ENCODE data around the gene TMEM219.
"Not testable (repeated sequence)": the region's sequence is repeated elsewhere in the genome, so short reads cannot be mapped to it uniquely, and the experiment has no call there.

Gene TMEM219

GRCh38 chr16:29959293-29959692, 2.6 kb upstream of the TMEM219 start:
- no peaks in the 10 kb centered on the region for H3K36me3 ChIP-seq (ENCODE audit: insufficient read depth, low read length)
- peaks cover 17% of the 10 kb centered on the region for H3K4me1 ChIP-seq (ENCODE audit: insufficient read depth, low read length)
- no peaks in the 10 kb centered on the region for H3K9me3 ChIP-seq (ENCODE audit: low read length)
- H3K4me3 ChIP-seq (ENCODE audit: low read depth in 1 of 2, low read length in 2 of 2), result no peak overlapping the region
- no peak overlapping the region for H3K27ac ChIP-seq (ENCODE audit: low read depth, low read length)
- H3K9ac ChIP-seq (ENCODE audit: low read length), result no peak overlapping the region
- H3K27me3 ChIP-seq (ENCODE audit: control insufficient read depth in 1 of 2, insufficient read depth in 2 of 2, low read length in 2 of 2), result no peaks in the 10 kb centered on the region

DNA sequence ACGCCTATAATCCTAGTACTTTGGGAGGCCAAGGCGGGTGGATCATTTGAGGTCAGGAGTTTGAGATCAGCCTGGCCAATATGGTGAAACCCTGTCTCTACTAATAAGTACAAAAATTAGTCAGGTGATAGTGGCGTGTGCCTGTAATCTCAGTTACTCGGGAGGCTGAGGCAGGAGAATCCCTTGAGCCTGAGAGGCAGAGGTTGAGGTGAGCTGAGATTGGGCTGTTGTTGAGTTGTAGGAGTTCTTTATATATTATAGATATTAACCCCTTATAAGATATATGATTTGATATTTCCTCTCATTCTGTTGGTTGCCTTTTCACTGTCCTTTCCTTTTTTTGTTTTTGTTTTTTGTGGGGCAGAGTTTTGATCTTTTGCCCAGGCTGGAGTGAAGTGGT, 2.1 kb upstream of the TMEM219 start:
- not testable (repeated sequence) for H3K27ac ChIP-seq (ENCODE audit: low read depth, low read length); H3K36me3 ChIP-seq (ENCODE audit: insufficient read depth, low read length); H3K4me3 ChIP-seq (ENCODE audit: low read depth in 1 of 2, low read length in 2 of 2); H3K27me3 ChIP-seq (ENCODE audit: control insufficient read depth in 1 of 2, insufficient read depth in 2 of 2, low read length in 2 of 2); H3K9ac ChIP-seq (ENCODE audit: low read length); H3K9me3 ChIP-seq (ENCODE audit: low read length)
- peaks cover 17% of the 10 kb centered on the region for H3K4me1 ChIP-seq (ENCODE audit: insufficient read depth, low read length)

GRCh38 chr16:29961127-29961478, 776 bp upstream of the TMEM219 start:
- peaks cover 17% of the 10 kb centered on the region for H3K4me1 ChIP-seq (ENCODE audit: insufficient read depth, low read length)
- H3K9me3 ChIP-seq (ENCODE audit: low read length), result no peaks in the 10 kb centered on the region
- peak overlapping the region; percentile 66 for H3K9ac ChIP-seq (ENCODE audit: low read length)
- H3K27ac ChIP-seq (ENCODE audit: low read depth, low read length), result peak overlapping the region; percentile 86
- no peaks in the 10 kb centered on the region for H3K36me3 ChIP-seq (ENCODE audit: insufficient read depth, low read length)
- peak overlapping the region; percentile 71 to 72 for H3K4me3 ChIP-seq (ENCODE audit: low read depth in 1 of 2, low read length in 2 of 2)
- no peaks in the 10 kb centered on the region for H3K27me3 ChIP-seq (ENCODE audit: control insufficient read depth in 1 of 2, insufficient read depth in 2 of 2, low read length in 2 of 2)

GRCh38 chr16:29962344-29962994, 590 bp downstream of the TMEM219 start:
- peak overlapping the region; percentile 76 for H3K9ac ChIP-seq (ENCODE audit: low read length)
- H3K4me1 ChIP-seq (ENCODE audit: insufficient read depth, low read length), result peaks cover 17% of the 10 kb centered on the region
- no peaks in the 10 kb centered on the region for H3K9me3 ChIP-seq (ENCODE audit: low read length)
- H3K27me3 ChIP-seq (ENCODE audit: control insufficient read depth in 1 of 2, insufficient read depth in 2 of 2, low read length in 2 of 2), result no peaks in the 10 kb centered on the region
- no peaks in the 10 kb centered on the region for H3K36me3 ChIP-seq (ENCODE audit: insufficient read depth, low read length)
- H3K27ac ChIP-seq (ENCODE audit: low read depth, low read length), result peak overlapping the region; percentile 86
- H3K4me3 ChIP-seq (ENCODE audit: low read depth in 1 of 2, low read length in 2 of 2), result peak overlapping the region; percentile 71 to 72

GRCh38 chr16:29963021-29963743, 1.3 kb downstream of the TMEM219 start:
- no peaks in the 10 kb centered on the region for H3K9me3 ChIP-seq (ENCODE audit: low read length)
- peak overlapping the region; percentile 71 to 72 for H3K4me3 ChIP-seq (ENCODE audit: low read depth in 1 of 2, low read length in 2 of 2)
- peaks cover 4% of the 10 kb centered on the region for H3K36me3 ChIP-seq (ENCODE audit: insufficient read depth, low read length)
- peak overlapping the region; percentile 76 for H3K9ac ChIP-seq (ENCODE audit: low read length)
- no peaks in the 10 kb centered on the region for H3K27me3 ChIP-seq (ENCODE audit: control insufficient read depth in 1 of 2, insufficient read depth in 2 of 2, low read length in 2 of 2)
- H3K4me1 ChIP-seq (ENCODE audit: insufficient read depth, low read length), result peaks cover 17% of the 10 kb centered on the region
- peak overlapping the region; percentile 86 for H3K27ac ChIP-seq (ENCODE audit: low read depth, low read length)

- H3K9ac ChIP-seq (ENCODE audit: low read length), result no peak overlapping the region
- H3K27me3 ChIP-seq (ENCODE audit: control insufficient read depth in 1 of 2, insufficient read depth in 2 of 2, low read length in 2 of 2), result no peaks in the 10 kb centered on the region
- H3K9me3 ChIP-seq (ENCODE audit: low read length), result no peaks in the 10 kb centered on the region
- peaks cover 23% of the 10 kb centered on the region for H3K36me3 ChIP-seq (ENCODE audit: insufficient read depth, low read length)
- peaks cover 2% of the 10 kb centered on the region for H3K4me1 ChIP-seq (ENCODE audit: insufficient read depth, low read length)
- no peak overlapping the region for H3K4me3 ChIP-seq (ENCODE audit: low read depth in 1 of 2, low read length in 2 of 2)
- H3K27ac ChIP-seq (ENCODE audit: low read depth, low read length), result no peak overlapping the region
Measured at GRCh38 chr16:29968205-29968604, 6.3 kb downstream of the TMEM219 start.

DNA sequence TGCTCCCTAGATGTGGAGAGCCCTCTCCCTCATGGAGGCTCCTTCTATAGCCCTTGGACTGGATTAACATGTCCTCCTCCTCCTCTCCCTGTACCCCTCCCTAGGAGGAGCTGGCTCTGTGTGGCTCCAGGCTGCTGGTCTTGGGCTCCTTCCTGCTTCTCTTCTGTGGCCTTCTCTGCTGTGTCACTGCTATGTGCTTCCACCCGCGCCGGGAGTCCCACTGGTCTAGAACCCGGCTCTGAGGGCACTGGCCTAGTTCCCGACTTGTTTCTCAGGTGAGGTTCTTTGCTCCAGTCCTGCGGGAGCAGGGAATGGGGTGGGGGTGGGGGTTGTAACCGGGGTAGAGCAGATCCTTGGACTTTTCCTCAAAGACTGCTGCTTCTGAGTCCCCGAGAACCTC, 9.4 kb downstream of the TMEM219 start:
- Histone ChIP-seq H3K4me1 (ENCODE audit: insufficient read depth, low read length) (peaks cover 18% of the 10 kb centered on the region), H3K27me3 (ENCODE audit: control insufficient read depth in 1 of 2, insufficient read depth in 2 of 2, low read length in 2 of 2) (no peaks in the 10 kb centered on the region), H3K9ac (ENCODE audit: low read length) (no peak overlapping the region), H3K9me3 (ENCODE audit: low read length) (no peaks in the 10 kb centered on the region), H3K4me3 (ENCODE audit: low read depth in 1 of 2, low read length in 2 of 2) (no peak overlapping the region), H3K27ac (ENCODE audit: low read depth, low read length) (no peak overlapping the region), H3K36me3 (ENCODE audit: insufficient read depth, low read length) (peaks cover 23% of the 10 kb centered on the region)

- no peak overlapping the region for H3K27ac ChIP-seq (ENCODE audit: low read depth, low read length)
- no peak overlapping the region for H3K4me3 ChIP-seq (ENCODE audit: low read depth in 1 of 2, low read length in 2 of 2)
- peaks cover 27% of the 10 kb centered on the region for H3K4me1 ChIP-seq (ENCODE audit: insufficient read depth, low read length)
- H3K36me3 ChIP-seq (ENCODE audit: insufficient read depth, low read length), result peaks cover 24% of the 10 kb centered on the region
- H3K9ac ChIP-seq (ENCODE audit: low read length), result no peak overlapping the region
- no peaks in the 10 kb centered on the region for H3K9me3 ChIP-seq (ENCODE audit: low read length)
- no peaks in the 10 kb centered on the region for H3K27me3 ChIP-seq (ENCODE audit: control insufficient read depth in 1 of 2, insufficient read depth in 2 of 2, low read length in 2 of 2)
Measured at GRCh38 chr16:29972500-29972899, 10.6 kb downstream of the TMEM219 start.

DNA sequence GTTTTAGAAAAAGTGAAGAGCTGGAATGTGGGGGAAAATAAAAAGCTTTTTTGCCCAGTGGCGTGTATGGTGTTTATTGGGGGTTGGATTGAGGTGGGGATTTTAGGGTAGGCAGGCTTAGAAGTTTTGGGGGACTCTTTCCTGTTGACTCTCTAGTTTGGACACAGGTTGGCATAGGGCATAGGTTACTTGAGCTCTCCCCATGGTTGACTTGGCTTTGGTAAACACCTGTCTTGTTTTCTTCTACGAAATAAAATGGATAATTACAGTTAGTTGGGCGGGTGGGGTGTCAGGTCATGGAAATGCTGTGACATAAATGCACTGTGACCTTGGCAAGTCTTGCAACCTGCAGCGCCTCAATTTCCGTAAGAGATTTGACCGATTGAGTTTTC, 11.1 kb downstream of the TMEM219 start:
- Histone ChIP-seq H3K27me3 (ENCODE audit: control insufficient read depth in 1 of 2, insufficient read depth in 2 of 2, low read length in 2 of 2) (no peaks in the 10 kb centered on the region), H3K4me3 (ENCODE audit: low read depth in 1 of 2, low read length in 2 of 2) (no peak overlapping the region), H3K36me3 (ENCODE audit: insufficient read depth, low read length) (peaks cover 27% of the 10 kb centered on the region), H3K4me1 (ENCODE audit: insufficient read depth, low read length) (peaks cover 27% of the 10 kb centered on the region), H3K9ac (ENCODE audit: low read length) (no peak overlapping the region), H3K9me3 (ENCODE audit: low read length) (no peaks in the 10 kb centered on the region), H3K27ac (ENCODE audit: low read depth, low read length) (no peak overlapping the region)

- H3K9me3 ChIP-seq (ENCODE audit: low read length), result no peaks in the 10 kb centered on the region
- H3K27me3 ChIP-seq (ENCODE audit: control insufficient read depth in 1 of 2, insufficient read depth in 2 of 2, low read length in 2 of 2), result no peaks in the 10 kb centered on the region
- H3K4me3 ChIP-seq (ENCODE audit: low read depth in 1 of 2, low read length in 2 of 2), result peak within 1 kb of the TSS; percentile 95 to 97
- peak within 1 kb of the TSS; percentile 98 for H3K9ac ChIP-seq (ENCODE audit: low read length)
- peaks cover 27% of the 10 kb centered on the region for H3K4me1 ChIP-seq (ENCODE audit: insufficient read depth, low read length)
- peaks cover 27% of the 10 kb centered on the region for H3K36me3 ChIP-seq (ENCODE audit: insufficient read depth, low read length)
- peak within 1 kb of the TSS; percentile 95 for H3K27ac ChIP-seq (ENCODE audit: low read depth, low read length)
Measured at GRCh38 chr16:29973384-29974246, 11.7 kb downstream of the TMEM219 start, which contains the start of gene TAOK2. Gene TAOK2, plus strand, starts transcription at chr16:29973868. Its CDS starts 3,905 bp downstream, at chr16:29977773.
